ENCODE data around the gene DAAM1.

DAAM1 gene

DNA sequence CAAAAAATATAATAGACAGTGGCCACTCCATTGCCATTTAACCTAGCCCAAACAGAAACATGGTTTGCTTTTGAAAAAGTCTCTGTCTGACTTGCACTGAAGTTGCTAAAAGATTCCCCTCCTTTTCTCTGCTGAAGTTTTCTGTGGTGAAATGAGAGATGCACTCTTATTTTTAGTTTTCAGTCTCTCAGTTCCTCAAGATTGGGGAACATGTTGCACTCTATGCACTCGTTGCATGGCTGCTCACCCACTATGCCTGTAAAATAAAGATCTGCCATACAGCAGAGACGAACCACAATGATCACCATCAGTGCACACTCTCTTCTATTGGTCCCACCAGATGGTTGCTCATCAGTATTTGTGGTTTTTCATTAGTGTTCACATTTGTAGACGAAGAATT, 13.1 kb upstream of the DAAM1 start:
- H3K4me2 ChIP-seq (ENCODE audit: low read depth, low read length, poor library complexity, severe bottlenecking) = no peak overlapping the region
- no peaks in the 10 kb centered on the region for H3K9me3 ChIP-seq (ENCODE audit: insufficient read depth, low read depth, low read length)
- no peaks in the 10 kb centered on the region for H4K20me1 ChIP-seq (ENCODE audit: insufficient read depth, low read length, poor library complexity, severe bottlenecking)
- TF ChIP-seq, protein P1, sequence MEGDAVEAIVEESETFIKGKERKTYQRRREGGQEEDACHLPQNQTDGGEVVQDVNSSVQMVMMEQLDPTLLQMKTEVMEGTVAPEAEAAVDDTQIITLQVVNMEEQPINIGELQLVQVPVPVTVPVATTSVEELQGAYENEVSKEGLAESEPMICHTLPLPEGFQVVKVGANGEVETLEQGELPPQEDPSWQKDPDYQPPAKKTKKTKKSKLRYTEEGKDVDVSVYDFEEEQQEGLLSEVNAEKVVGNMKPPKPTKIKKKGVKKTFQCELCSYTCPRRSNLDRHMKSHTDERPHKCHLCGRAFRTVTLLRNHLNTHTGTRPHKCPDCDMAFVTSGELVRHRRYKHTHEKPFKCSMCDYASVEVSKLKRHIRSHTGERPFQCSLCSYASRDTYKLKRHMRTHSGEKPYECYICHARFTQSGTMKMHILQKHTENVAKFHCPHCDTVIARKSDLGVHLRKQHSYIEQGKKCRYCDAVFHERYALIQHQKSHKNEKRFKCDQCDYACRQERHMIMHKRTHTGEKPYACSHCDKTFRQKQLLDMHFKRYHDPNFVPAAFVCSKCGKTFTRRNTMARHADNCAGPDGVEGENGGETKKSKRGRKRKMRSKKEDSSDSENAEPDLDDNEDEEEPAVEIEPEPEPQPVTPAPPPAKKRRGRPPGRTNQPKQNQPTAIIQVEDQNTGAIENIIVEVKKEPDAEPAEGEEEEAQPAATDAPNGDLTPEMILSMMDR (conservative IDR thresholded peaks at IDR 0.05; ENCODE audit: low read length) = no peak
- no peak for TF ChIP-seq EZH2phosphoT487 (IDR thresholded peaks at IDR 0.05; ENCODE audit: borderline replicate concordance)
- no peaks in the 10 kb centered on the region for H3K27me3 ChIP-seq (ENCODE audit: insufficient read depth, low read length, poor library complexity, severe bottlenecking)
- no peak overlapping the region for H3K4me3 ChIP-seq (ENCODE audit: low read length, poor library complexity, severe bottlenecking)
- H3K9me2 ChIP-seq (replicated peaks; ENCODE audit: low read depth, low read length) = no peaks in the 10 kb centered on the region
- no peaks in the 10 kb centered on the region for H3K36me3 ChIP-seq (ENCODE audit: insufficient read depth, low read length)
- peaks cover 6% of the 10 kb centered on the region for H3K4me1 ChIP-seq (ENCODE audit: insufficient read depth, low read length, poor library complexity, severe bottlenecking)
- no peak overlapping the region for H3K9ac ChIP-seq (ENCODE audit: low read depth, low read length, poor library complexity, severe bottlenecking)
- no peak overlapping the region for H2AFZ ChIP-seq (ENCODE audit: low read length)
- H3K79me2 ChIP-seq (ENCODE audit: insufficient read depth, low read length) = no peaks in the 10 kb centered on the region
- no peaks in the 10 kb centered on the region for H3F3A ChIP-seq (ENCODE audit: low read depth)

DNA sequence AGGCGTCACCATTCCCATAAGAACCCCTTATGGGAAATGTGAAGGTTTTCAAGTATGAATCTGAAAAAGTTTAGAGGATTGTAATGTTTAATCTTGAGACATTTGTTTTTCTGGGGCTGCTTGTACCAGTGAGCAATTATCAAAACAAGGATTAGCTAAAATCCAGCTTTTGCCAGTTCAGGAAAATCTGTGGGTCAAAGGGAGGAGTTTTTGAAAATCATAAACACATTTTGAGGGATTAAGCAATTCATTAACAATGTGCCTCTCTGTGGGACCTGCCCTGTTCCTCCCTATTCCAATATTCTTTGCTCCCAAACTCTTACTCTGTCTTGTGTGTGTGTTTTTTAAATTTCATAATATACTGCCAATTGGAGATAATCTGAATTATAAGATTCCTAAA, 11.7 kb upstream of the DAAM1 start:
- H3K36me3 ChIP-seq (ENCODE audit: insufficient read depth, low read length) = no peaks in the 10 kb centered on the region
- H3K9ac ChIP-seq (ENCODE audit: low read depth, low read length, poor library complexity, severe bottlenecking) = no peak overlapping the region
- TF ChIP-seq, protein P1 (conservative IDR thresholded peaks at IDR 0.05; ENCODE audit: low read length) = no peak
- TF ChIP-seq EZH2phosphoT487 (IDR thresholded peaks at IDR 0.05; ENCODE audit: borderline replicate concordance) = no peak

DNA sequence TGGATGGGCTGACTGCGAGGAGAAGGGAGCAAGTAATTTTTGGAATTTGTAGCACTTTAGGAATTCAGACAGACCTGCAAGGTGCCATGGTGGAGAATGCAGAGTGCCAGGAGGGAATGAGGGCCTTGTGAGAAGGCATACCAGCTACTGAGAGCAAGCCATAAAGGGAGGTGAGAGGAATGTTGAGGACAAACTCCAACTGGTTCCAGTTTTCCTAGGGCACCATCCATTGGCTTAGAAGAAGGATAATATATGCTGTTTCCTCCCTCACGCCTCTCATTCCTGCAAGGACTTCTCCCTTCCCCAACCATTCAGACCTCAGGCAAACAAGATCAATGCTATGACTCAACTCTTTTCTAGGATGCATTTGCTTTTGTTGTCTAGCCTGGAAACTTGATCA, 11.2 kb upstream of the DAAM1 start:
- H3K4me2 ChIP-seq (ENCODE audit: low read depth, low read length, poor library complexity, severe bottlenecking) = no peak overlapping the region
- H4K20me1 ChIP-seq (ENCODE audit: insufficient read depth, low read length, poor library complexity, severe bottlenecking) = no peaks in the 10 kb centered on the region
- H3K9me3 ChIP-seq (ENCODE audit: insufficient read depth, low read depth, low read length) = no peaks in the 10 kb centered on the region
- H3K79me2 ChIP-seq (ENCODE audit: insufficient read depth, low read length) = no peaks in the 10 kb centered on the region
- H2AFZ ChIP-seq (ENCODE audit: low read length) = no peak overlapping the region
- TF ChIP-seq, protein P1 (conservative IDR thresholded peaks at IDR 0.05; ENCODE audit: low read length) = no peak
- no peak for TF ChIP-seq EZH2phosphoT487 (IDR thresholded peaks at IDR 0.05; ENCODE audit: borderline replicate concordance)
- peaks cover 6% of the 10 kb centered on the region for H3K4me1 ChIP-seq (ENCODE audit: insufficient read depth, low read length, poor library complexity, severe bottlenecking)
- H3K9ac ChIP-seq (ENCODE audit: low read depth, low read length, poor library complexity, severe bottlenecking) = no peak overlapping the region
- H3F3A ChIP-seq (ENCODE audit: low read depth) = no peaks in the 10 kb centered on the region
- no peaks in the 10 kb centered on the region for H3K27me3 ChIP-seq (ENCODE audit: insufficient read depth, low read length, poor library complexity, severe bottlenecking)
- no peaks in the 10 kb centered on the region for H3K9me2 ChIP-seq (replicated peaks; ENCODE audit: low read depth, low read length)
- H3K36me3 ChIP-seq (ENCODE audit: insufficient read depth, low read length) = no peaks in the 10 kb centered on the region
- H3K4me3 ChIP-seq (ENCODE audit: low read length, poor library complexity, severe bottlenecking) = no peak overlapping the region

More for the DNA sequence above, 11.7 kb upstream of the DAAM1 start:
- no peak overlapping the region for H3K4me3 ChIP-seq (ENCODE audit: low read length, poor library complexity, severe bottlenecking)
- no peaks in the 10 kb centered on the region for H4K20me1 ChIP-seq (ENCODE audit: insufficient read depth, low read length, poor library complexity, severe bottlenecking)
- H3K27me3 ChIP-seq (ENCODE audit: insufficient read depth, low read length, poor library complexity, severe bottlenecking) = no peaks in the 10 kb centered on the region
- H3K9me2 ChIP-seq (replicated peaks; ENCODE audit: low read depth, low read length) = no peaks in the 10 kb centered on the region
- H3K4me1 ChIP-seq (ENCODE audit: insufficient read depth, low read length, poor library complexity, severe bottlenecking) = peaks cover 6% of the 10 kb centered on the region
- H2AFZ ChIP-seq (ENCODE audit: low read length) = no peak overlapping the region
- no peak overlapping the region for H3K4me2 ChIP-seq (ENCODE audit: low read depth, low read length, poor library complexity, severe bottlenecking)
- H3K9me3 ChIP-seq (ENCODE audit: insufficient read depth, low read depth, low read length) = no peaks in the 10 kb centered on the region
- no peaks in the 10 kb centered on the region for H3F3A ChIP-seq (ENCODE audit: low read depth)
- H3K79me2 ChIP-seq (ENCODE audit: insufficient read depth, low read length) = no peaks in the 10 kb centered on the region
